Epidermal melanocyte (primary cell): ENCODE measurements around the gene TBC1D9.
A peak's percentile ranks its signal among the peaks of the same experiment; 100 is the strongest.

Source experiments
- DNase-seq: peaks from one replicate; pipeline ENCODE4 v3.0.0; 2011; ENCODE audit warnings: low spot score; ENCODE audit not compliant: insufficient read length

TBC1D9 gene

DNA sequence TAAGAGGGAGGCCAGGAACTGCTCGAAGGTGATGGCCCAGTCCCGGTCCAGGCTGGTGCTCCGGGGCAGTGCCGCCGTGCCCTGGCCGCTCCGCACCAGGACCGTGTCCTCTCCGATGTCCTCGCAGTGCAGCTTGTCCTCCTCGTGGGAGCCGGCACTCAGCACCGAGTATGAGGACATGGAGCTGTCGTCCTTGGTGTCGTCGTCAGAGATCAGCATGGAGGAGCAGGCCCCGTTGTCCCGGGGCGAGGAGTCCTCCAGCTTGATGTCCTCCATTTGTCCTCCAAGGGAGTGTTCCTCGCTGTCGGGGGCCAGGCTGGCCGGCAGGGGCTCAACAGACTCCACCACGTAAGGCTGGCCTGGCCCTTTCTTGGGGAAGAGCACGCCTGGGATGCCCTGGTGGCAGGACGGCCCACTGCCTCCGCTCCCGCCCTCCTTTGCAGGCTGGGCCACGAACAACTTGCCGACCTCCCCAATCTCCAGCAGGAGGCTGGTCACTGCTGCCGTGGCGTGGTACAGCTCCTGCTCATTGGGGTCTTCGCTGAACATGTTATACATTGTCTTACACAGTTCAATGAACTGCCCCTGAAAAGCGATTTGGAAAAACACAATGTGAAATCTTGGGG lies 133.7 kb downstream of the TBC1D9 start:
- DNase-seq: no peak

DNA sequence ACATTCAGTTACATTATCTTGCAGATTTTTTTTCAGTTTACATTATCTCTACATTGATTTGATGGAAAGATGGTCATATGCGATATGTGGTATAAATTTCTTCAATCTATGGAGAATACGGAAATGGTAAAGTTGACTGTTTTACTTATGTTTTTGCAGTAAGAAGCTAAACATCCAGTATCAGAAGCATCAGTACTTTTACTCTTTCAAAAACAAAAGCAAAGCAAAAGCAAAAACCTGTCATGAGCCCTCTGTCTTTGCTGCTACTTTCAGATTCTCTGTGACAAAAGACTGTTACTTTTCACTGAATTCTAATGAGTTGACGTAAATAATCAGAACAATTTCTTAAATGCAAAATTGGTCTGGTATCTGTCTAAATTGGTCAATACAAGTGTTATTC lies 135.0 kb downstream of the TBC1D9 start:
- no peak for DNase-seq

DNA sequence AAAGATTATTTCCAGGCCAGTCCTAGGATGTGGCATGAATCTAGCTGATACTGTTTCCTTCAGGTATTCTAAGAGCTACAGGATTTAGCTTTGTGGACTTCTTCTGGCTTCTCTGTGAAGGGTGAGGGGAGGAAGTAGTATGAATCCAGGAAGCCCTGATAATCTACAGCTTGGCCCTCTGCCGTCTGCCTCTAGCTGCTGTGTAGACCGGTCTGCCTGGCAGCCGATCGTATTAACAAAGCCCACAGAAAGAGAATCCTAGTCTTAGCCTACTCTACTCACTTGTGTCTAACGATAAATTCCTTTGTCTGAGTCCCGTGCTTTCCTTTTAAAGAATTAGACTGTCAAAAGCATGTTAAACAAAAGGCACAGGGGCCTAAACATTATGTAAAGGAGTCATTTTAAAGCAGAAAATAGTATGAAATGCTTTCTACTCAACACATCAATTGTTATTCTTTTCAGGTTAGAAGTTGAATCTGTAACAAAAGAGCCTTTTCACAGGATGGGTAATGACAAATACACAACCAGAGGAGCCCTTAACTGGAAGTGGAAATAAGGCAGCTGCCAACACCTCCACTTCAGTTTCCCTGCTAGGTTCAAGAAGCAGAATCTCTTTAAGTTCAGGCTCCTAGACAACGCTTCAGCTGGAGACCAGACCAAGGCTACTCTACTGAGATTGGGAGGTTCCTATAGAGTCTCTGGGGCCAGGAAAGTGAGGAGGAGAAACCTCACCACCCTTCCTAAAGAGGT lies 138.5 kb downstream of the TBC1D9 start:
- DNase-seq: no peak

DNA sequence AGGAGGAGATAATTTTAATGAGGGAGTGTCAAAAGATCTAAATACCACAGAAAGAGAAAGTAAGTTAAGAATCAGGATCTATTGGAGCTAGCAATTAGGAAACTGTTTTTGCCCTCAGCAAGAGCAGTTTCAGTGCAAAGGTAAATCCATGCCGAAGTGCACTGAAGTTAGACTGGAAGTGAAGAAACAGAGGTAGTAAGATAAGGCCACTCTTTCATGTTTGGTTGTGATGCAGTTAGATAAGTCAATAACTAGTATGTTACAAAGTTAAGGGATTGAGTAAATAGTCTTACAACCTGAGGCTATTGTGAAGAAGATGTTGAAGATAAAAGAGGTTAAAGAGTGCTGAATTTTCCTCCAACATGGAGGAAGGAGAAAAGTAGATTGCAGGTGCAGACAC lies 140.7 kb downstream of the TBC1D9 start:
- DNase-seq: no peak

DNA sequence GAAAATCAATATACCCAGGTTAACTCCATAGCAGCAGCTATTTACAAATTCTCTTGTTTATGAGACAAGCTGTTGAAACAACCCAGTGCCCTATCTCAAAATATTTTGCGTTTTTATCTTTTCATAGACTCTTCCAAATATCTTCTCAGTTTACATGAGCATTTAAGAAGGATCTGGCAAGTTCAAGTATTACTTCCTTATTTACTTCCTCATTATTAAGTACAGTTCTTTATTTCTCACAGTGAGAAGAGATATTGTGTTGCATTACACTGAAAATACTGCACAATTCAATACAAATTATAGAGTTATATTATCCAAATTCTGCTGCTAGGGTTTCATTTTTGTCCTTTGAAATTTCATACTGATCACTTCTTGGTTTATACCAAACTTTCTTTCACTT lies 143.8 kb downstream of the TBC1D9 start:
- DNase-seq: no peak

DNA sequence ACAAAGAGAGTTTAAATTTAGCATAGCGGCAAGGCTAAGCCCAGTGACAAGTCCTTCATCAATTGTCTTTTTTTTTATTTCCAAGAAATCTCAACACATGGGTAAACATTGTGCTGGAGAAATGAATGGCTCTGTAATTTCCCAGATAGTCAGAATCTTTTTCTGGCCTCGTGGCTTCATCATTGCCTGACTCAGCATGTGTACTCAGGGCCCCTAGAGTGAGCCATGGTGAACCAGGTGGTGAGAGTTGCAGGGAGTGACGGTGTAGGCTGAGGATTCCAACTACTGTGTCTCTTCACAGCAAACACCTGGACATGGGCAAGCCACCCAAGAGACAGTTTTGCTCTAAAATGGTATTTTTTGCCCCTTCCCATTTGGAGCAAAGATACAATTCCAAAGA lies 144.3 kb downstream of the TBC1D9 start:
- DNase-seq: no peak

DNA sequence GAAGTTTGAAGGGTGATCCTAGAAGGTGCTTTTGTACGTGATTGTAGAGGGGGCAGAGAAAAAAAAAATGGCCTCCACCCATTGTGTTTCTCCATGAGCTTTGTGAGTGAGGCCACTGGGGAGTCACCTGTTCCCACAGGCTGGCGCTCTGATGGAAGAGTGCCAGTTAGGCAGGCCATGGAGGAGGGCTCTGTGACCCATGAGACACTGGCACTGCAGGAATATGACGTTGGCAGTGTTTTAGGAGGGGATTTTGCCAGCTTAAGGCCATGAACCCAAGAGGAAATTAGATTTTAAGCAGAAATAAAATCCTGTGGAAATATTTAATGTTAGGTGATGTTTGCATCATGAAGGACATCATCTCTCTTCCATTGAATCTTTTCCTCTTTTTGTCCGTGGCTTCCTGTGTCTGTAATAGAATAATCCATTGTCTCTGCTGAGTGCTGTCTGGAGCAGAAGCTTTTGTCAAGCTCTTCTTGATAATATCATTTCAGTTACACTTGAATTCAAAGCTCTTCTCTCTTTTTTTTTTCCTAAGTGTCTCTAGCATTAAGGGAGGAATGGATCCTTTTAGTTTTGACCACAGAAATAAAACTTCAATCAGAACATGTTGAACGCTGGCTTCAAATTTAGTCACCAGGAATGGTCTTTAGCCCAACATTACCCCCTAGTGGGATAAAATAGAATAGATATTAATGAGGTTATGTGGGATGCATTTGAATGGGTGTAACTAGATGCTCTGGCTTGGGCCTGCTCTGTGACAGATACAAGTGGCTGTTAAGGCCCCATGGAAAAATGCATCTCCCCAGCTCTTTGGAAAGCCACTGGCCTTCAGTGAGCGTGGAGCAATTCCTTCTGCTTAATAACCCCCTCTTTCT lies 146.4 kb downstream of the TBC1D9 start:
- DNase-seq: peak; percentile 72

DNA sequence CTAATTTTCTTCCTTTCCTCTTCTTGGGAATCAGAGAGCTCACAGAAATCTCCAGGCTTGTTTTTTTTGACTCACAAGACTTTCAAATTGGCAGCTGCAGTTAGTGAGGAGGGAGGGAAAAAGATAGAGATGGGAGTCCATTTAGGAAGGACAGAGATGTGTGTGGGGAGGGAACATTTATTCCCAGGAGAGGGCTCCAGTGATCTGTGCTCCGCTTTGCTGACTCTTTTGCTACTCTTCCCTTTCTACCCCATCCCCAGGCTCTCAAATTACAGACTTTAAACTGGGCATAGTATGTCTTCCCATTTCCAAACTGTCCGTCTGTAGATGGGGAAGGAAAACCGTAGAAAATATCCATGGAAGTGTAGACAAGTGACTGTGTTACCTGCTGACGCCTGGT lies 148.3 kb downstream of the TBC1D9 start:
- no peak for DNase-seq

DNA sequence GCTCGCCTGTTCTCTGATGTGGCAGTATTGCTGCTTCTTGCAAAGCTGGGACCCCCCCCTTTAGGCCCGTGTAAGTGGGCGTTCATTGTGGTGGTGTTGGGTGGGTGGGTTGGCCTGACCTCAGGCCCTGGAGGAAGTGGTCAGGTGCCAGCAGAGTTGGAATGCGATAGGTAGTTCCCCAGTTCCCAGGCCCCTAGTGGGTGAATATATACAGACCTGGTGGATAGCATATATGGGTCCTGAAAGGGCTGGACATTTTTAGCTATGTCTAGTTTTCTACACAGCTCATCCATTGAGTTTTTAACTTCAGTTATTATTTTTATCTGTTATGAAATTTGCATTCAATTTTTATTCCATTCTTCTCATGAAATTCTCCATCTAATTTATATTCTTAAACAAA lies 151.6 kb downstream of the TBC1D9 start:
- DNase-seq: no peak

DNA sequence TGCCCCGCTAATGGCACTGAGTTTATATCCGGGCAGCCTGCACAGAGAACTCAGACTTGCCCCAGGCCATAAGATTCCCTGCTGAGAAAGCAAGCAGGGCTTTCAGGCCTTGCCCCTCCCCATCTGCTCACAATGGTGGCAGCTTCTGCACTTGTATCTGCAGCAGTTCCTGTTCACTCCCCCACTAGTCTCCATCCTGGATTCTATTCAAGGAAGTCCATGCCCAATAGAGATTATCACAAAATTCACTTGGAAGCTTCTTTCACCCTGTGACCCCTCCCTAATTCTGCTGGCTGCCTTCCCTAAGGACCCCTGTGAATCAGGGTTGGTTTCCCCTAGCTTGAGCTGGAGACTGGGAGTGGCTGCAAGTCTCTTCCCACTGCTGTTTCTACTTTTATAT lies 152.9 kb downstream of the TBC1D9 start:
- no peak for DNase-seq

DNA sequence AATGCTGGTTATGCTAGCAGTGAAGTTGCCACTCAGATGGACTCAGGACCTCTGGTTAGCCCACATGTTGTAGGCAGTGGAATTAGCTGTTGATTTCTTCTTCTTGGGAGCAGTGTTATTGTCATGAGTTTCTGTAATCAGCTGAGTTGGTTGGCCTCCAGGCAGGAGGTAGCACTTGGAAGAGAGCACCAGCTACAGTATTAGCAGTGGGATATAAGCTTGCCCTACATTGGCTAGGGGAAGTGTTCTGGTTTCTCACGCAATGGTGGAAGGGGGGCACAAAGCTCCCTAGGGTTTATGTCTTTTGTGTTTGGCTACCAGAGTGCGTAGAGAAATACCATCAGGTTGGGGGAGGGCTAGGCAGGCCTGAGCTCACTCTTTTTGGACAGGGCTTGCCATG lies 153.5 kb downstream of the TBC1D9 start:
- DNase-seq: no peak

DNA sequence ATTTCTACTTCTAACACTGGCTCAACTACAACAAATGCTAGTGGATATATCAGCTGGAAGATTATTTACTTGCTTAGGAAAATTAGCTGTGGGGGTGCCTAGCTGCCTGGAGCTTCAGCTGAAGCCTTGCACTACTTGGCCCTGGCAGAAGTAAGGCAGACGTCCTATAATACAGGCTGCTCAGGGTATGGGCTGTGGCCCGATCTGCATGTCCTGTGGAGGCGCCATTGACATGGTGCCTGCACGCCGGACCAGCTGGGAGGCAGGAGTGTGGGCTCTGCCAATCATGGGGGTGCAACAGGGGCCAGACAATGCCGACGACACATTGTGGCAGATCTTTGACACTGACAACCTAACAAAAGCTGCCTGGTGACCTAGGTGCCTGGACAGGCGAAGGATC lies 155.8 kb downstream of the TBC1D9 start:
- DNase-seq: no peak

DNA sequence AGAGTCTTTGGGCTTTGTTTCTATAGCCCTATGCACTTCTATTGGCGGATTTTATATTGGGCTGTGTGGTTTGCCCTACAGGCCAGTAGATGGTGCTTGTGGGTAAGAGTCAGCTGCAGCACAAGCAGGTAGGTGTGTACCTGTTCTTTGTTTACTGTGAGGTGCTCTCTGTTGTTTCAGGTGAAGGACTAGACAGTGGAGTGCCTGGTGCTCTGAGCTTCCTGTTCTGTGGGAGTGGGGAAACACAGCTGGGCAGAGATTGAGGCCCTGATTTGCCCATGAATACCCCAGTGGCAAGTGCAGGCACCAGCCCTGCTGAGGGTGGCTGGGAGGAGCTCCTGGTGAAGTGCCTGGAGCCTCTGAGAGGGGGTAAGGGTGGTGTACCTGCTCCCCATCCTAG lies 161.1 kb downstream of the TBC1D9 start:
- DNase-seq: no peak

DNA sequence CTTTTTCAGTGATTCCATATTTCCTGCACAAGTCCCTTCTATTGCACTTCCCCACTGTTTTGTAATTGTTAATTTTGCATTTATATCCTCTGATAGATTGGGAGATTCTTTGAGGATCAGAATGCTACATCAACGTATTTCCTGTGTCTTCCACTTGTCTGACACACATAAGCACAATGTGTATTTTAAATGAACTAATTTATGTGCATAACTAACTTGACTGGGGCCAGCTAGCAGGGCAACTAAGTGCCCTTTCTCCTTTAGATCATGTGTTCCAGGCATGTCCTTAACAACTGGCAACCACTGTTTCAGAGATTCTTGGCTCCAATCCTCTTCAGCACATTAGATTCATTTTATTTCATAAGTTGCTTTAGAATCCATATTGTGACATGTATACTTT lies 171.7 kb downstream of the TBC1D9 start:
- DNase-seq: no peak

DNA sequence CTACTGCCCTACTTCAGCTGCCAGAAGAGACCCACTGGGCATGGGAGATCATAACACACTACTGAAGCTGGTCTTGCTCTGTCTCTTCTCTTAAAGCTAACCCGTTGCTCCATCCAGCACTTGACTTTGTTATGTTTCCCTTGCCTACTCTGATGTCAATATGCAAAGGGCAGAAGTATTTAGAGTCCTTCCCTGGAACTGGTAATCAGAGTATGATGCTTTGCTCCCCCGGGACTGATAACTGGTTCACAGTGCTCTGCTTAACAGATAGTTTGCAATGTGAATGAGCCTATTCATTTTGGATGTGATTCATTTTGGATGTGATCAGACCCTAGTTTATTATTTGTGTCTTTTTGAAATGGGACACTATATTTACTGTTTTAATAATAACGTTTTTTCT lies 175.1 kb downstream of the TBC1D9 start:
- DNase-seq: no peak

DNA sequence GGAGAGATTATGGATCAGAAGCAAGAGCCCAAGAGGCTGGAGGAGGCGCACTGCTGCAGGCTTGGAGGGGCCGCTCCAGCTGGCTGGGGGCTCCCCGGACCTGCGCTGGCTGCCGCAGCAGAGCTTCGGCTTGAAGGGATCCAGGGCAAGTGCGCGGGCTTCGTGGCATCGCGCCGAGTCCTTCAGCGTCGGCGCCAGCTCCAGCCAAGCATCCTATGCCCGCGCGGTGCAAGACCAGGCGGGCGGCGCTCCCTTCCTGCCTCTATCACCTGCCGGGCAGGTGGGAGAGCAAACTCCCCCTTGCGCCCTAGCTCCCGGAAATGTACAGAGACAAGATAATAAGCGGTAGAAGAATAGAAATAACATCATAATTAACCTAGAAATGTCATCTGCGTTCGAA lies 176.9 kb downstream of the TBC1D9 start:
- no peak for DNase-seq

DNA sequence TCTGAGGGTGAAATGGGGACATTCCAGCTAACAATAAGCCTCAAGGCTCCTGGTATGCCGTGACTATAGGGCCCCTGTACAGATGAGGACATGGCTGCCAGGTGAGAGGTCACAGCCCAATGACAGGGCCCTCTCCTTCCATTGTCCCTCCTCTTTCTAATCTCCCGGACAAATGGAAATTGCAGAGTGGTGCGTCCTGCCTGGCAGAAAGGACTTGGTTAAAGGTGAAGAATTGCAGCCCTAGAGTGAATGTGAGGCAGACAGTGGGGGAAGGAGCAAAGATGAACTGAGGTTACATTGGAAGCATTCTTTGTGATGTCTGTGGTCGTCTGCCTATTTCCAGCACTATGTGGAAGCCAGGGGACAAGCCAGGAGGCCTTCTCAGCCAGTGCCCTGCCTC lies 180.7 kb downstream of the TBC1D9 start:
- no peak for DNase-seq

DNA sequence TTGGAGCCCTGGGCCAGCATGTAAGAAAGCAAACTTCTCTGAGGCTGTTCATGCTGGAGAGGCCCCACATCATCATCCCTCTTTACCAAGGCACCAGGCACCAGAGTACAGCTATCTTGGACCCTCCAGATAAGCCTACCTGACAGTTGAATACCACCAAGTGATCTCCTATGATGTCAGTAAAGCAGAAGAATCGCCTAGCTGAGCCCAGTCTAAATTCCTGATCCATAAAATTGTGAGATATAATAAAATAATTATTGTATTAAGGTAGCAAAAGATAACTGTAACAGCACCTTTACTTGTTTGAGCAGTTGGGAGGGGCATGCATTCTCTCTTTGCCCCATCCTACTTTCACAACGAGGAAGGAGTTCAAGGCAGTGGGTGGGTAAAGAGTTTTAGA lies 184.6 kb downstream of the TBC1D9 start:
- DNase-seq: no peak
